ENCODE results near the gene GAB3. TPM values are rescaled to one million over a fixed set of nuclear protein-coding genes. Genes with fewer than 3 reads are reported as not detected.

The GAB3 gene
- total RNA-seq, 4 donors from 2014 or later = 0.92 to 2.2 (median 1.1) TPM

DNA sequence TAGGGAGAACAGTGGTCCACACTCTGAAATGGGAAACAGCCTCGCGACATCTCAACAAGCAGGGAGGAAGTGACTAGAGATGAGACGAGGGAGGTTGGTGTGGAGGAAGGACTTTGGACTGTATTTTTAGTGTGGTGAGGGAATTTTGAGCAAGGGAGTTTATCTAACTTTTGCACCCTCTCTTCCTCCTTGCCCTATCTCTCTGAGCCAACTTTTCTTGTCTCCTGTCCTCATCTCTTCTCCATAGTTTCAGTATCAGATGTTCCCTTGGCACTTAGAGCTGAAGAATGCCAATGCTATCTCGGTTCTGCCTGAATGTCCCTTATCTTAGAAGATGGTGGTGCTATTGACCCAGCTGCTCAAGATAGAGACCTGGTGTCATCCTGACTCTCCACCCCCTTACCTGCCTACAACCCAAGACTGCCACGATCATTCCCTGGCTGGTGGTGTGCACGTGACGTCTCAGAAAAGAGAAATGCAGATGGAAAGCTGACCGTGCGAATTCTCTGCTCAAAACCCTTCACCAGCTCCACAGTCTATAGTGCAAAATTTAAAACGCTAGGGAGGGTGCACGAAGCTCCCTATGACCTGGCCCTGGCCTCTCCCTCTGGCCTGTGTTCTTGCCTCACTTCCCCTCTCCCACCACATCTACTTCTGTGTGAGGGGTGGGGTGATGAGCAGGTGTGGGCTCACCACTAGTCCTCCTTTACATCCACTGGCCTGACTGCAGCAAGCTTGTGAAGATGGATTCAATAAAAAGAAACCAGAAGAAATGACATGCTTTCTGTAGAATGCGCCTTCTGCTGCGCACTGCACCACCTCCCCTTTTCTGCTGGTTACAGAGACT lies 33.5 kb upstream of the GAB3 start:
- Histone ChIP-seq H3K4me1 (no peaks in the 10 kb centered on the region), H3K4me3 (no peak overlapping the region), H3K36me3 (peaks cover 0 to 3% of the 10 kb centered on the region in 2 donors), H3K27ac (no peak overlapping the region), H3K27me3 (no peaks in the 10 kb centered on the region), H3K9me3 (no peaks in the 10 kb centered on the region)
- intact Hi-C loops (cut with DNase I; ENCODE audit: low total_unique reads) = no loop called here
- ATAC-seq (no peak), DNase-seq (no peak)
- TF ChIP-seq POLR2A (IDR thresholded peaks at IDR 0.05) = no peak
- in situ Hi-C loops (cut with MboI; ENCODE audit: low sequenced_read_pairs in 4 of 4) = no loop called here

DNA sequence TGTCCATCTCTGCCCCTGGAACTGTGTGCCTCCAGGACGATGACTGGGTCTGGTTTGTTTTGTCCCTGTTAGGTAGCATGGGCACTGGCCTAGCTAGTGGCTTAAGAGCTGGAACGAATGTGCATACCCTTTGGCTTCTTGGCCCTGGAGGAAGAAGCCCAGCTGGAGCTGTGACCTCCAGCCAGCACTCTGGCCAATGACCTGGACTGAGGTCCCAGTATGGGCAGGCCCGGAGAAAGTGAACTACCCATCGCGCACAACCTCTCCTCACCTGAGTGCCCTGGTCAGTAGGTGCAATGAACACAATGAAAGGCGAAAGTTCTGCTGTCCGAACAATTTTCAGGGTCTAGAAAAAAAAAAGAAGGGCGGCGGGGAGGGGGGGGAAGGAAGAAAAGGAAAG lies 30.1 kb upstream of the GAB3 start:
- Histone ChIP-seq H3K4me1 (no peaks in the 10 kb centered on the region), H3K36me3 (peaks cover 0 to 22% of the 10 kb centered on the region in 2 donors), H3K4me3 (no peak overlapping the region), H3K9me3 (no peaks in the 10 kb centered on the region), H3K27me3 (no peaks in the 10 kb centered on the region), H3K27ac (no peak overlapping the region)
- ATAC-seq (no peak), DNase-seq (no peak)
- TF ChIP-seq, protein P1, sequence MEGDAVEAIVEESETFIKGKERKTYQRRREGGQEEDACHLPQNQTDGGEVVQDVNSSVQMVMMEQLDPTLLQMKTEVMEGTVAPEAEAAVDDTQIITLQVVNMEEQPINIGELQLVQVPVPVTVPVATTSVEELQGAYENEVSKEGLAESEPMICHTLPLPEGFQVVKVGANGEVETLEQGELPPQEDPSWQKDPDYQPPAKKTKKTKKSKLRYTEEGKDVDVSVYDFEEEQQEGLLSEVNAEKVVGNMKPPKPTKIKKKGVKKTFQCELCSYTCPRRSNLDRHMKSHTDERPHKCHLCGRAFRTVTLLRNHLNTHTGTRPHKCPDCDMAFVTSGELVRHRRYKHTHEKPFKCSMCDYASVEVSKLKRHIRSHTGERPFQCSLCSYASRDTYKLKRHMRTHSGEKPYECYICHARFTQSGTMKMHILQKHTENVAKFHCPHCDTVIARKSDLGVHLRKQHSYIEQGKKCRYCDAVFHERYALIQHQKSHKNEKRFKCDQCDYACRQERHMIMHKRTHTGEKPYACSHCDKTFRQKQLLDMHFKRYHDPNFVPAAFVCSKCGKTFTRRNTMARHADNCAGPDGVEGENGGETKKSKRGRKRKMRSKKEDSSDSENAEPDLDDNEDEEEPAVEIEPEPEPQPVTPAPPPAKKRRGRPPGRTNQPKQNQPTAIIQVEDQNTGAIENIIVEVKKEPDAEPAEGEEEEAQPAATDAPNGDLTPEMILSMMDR (IDR thresholded peaks at IDR 0.05 in 4 of 5, conservative IDR thresholded peaks at IDR 0.05 in 1 of 5) = no peak
- TF ChIP-seq POLR2A (IDR thresholded peaks at IDR 0.05) = no peak
- intact Hi-C loops (cut with DNase I; ENCODE audit: low total_unique reads) (no loop called here), in situ Hi-C loops (cut with MboI; ENCODE audit: low sequenced_read_pairs in 4 of 4) (no loop called here)

- H3K36me3 ChIP-seq = peaks cover 0 to 39% of the 10 kb centered on the region in 2 donors
- H3K27me3 ChIP-seq = no peaks in the 10 kb centered on the region
- no peak for DNase-seq
- in situ Hi-C loops (cut with MboI; ENCODE audit: low sequenced_read_pairs in 4 of 4) = no loop called here
- H3K27ac ChIP-seq = no peak overlapping the region
- no peaks in the 10 kb centered on the region for H3K9me3 ChIP-seq
- H3K4me3 ChIP-seq = no peak overlapping the region
- no peaks in the 10 kb centered on the region for H3K4me1 ChIP-seq
- TF ChIP-seq POLR2A (IDR thresholded peaks at IDR 0.05) = no peak
- TF ChIP-seq, protein P1 (IDR thresholded peaks at IDR 0.05 in 4 of 5, conservative IDR thresholded peaks at IDR 0.05 in 1 of 5) = no peak
- no peak for ATAC-seq
- intact Hi-C loops (cut with DNase I; ENCODE audit: low total_unique reads) = no loop called here
Observed at GRCh38 chrX:154779261-154779660, 28.4 kb upstream of the GAB3 start.

DNA sequence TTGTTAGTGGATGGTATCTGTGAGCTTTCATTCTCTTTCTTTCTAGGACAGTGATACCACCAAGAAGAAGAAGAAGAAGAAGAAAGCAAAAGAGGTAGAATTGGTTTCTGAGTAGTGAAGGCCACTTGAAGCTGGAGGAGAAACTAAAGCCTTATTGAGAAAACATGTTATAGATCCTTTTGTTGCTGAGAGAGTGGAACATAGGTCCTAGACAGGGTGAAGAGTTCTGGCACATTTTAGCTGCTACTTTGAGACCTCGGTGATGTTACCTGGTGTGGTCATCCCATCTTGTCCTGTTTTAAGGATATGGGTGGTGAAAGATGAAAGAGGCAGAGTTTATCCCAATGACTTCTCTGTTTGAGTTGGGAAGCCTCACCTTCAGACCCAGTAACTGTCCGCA lies 25.9 kb upstream of the GAB3 start:
- no peak for TF ChIP-seq POLR2A (IDR thresholded peaks at IDR 0.05)
- TF ChIP-seq, protein P1 (IDR thresholded peaks at IDR 0.05 in 4 of 5, conservative IDR thresholded peaks at IDR 0.05 in 1 of 5) = no peak
- no peak for ATAC-seq
- no peak overlapping the region for H3K4me3 ChIP-seq
- no peaks in the 10 kb centered on the region for H3K4me1 ChIP-seq
- no peak for DNase-seq
- H3K27ac ChIP-seq = no peak overlapping the region
- in situ Hi-C loops (cut with MboI; ENCODE audit: low sequenced_read_pairs in 4 of 4) = no loop called here
- H3K9me3 ChIP-seq = no peaks in the 10 kb centered on the region
- no peaks in the 10 kb centered on the region for H3K27me3 ChIP-seq
- intact Hi-C loops (cut with DNase I; ENCODE audit: low total_unique reads) = no loop called here
- peaks cover 0 to 54% of the 10 kb centered on the region in 2 donors for H3K36me3 ChIP-seq

DNA sequence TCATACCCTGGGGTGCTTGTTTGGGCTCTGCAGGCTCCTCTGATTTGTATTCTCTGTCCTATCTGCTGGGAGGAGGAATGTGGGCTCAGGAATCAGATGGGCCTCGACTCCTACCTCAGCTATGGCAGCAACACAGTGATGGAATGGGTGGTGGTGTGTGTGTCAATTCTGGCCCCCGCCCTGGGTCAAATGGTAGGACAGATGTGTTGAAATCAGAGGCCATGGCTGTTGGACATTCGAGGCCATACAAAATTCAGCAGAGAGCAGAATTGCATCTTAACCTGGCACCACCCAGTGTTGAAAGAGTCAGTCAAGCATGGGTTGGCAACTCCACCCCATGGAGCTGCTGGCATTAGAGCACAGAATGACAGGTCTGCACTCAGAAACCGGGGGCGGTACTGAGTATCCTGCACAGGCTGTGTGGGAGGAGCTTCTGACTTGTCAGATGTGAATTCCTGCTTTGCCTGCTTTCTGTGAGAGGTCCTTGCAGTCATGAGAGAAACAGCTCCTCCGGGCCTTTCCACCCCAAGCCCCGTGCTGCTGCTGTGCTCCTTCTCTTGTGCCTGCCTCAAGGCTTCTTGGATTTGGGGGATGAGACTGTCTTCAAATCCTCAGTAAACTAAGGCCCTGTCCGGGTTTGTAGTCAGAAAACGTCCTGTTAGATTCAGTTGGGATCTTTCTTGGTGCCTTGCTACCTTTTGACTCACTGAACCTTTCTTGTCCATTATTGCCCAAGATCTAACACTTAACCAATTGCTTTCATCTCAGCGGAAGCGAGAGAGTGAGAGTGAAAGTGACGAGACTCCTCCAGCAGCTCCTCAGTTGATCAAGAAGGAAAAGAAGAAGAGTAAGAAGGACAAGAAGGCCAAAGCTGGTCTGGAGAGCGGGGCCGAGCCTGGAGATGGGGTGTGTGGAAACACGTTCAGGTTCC lies 24.8 kb upstream of the GAB3 start:
- Histone ChIP-seq H3K36me3 (peaks cover 0 to 61% of the 10 kb centered on the region in 2 donors), H3K4me3 (no peak overlapping the region), H3K27me3 (no peaks in the 10 kb centered on the region), H3K4me1 (no peaks in the 10 kb centered on the region), H3K9me3 (no peaks in the 10 kb centered on the region), H3K27ac (no peak overlapping the region)
- intact Hi-C loops (cut with DNase I; ENCODE audit: low total_unique reads) = no loop called here
- in situ Hi-C loops (cut with MboI; ENCODE audit: low sequenced_read_pairs in 4 of 4) = no loop called here
- DNase-seq (no peak), ATAC-seq (no peak)
- TF ChIP-seq POLR2A (IDR thresholded peaks at IDR 0.05) = no peak
- TF ChIP-seq, protein P1 (IDR thresholded peaks at IDR 0.05 in 4 of 5, conservative IDR thresholded peaks at IDR 0.05 in 1 of 5) = no peak

Data from gastrocnemius medialis (tissue), 4 donors.